ENCODE results near the gene SARDH. TPM values are rescaled to one million over a fixed set of nuclear protein-coding genes. Genes with fewer than 3 reads are reported as not detected.

The SARDH gene
- total RNA-seq, 1 donor from 2014 or later: 1.3 TPM

DNA sequence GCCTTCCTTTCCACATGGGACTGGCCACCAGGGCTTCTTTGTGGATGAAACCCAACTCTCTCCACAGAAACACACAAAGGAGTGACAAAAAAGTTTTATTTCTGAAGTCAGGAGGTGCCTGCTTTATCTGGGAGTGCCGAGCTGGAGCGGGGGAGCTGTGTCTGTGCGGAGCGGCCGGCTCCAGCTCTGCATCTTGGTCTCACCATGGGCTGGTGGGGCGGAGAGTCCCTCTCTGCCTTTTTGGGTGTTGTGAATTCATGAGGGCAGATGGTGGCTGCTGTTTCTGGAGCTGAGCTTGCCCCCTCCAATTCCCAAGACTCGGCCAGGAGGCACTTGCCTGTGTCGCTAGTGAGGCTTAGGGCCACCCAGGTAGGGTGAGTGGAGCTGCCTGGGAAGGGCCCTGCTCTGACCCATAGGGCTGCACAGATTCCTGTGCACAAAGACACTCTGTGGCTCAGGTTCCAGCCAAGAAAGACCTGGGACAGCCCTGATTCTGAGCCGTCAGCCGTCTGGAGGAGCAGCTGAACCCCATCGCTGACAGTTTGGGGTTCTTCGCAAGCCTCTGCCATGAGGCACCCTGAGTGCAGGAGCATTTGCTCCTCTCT lies 100.6 kb downstream of the SARDH start:
- no peak for DNase-seq (ENCODE audit: low spot score in 2 of 2)
- intact Hi-C loops (cut with DNase I): no loop called here
- Histone ChIP-seq H3K4me3 (no peak overlapping the region), H3K36me3 (no peaks in the 10 kb centered on the region), H3K9me3 (no peaks in the 10 kb centered on the region), H3K27ac (no peak overlapping the region), H3K4me1 (no peaks in the 10 kb centered on the region), H3K27me3 (no peaks in the 10 kb centered on the region)
- TF ChIP-seq, protein P1, sequence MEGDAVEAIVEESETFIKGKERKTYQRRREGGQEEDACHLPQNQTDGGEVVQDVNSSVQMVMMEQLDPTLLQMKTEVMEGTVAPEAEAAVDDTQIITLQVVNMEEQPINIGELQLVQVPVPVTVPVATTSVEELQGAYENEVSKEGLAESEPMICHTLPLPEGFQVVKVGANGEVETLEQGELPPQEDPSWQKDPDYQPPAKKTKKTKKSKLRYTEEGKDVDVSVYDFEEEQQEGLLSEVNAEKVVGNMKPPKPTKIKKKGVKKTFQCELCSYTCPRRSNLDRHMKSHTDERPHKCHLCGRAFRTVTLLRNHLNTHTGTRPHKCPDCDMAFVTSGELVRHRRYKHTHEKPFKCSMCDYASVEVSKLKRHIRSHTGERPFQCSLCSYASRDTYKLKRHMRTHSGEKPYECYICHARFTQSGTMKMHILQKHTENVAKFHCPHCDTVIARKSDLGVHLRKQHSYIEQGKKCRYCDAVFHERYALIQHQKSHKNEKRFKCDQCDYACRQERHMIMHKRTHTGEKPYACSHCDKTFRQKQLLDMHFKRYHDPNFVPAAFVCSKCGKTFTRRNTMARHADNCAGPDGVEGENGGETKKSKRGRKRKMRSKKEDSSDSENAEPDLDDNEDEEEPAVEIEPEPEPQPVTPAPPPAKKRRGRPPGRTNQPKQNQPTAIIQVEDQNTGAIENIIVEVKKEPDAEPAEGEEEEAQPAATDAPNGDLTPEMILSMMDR (IDR thresholded peaks at IDR 0.05): no peak

DNA sequence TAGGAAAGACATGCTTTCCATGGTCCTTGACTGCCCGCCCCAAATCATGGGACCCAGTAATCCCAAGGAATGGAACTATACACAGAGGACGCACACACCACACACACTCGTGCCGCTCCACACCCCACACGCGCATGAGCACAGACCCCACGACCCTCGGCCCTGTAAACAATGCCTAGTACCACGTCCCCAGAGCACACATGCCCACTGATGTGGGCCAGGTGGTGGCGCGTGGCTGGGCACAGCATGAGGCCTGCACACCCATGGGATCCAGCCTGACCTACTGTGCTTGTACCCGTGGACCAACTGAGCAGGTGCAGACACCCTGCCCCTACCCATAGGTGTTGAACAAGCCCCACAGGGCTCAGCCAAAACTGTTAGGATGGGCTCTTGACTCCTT lies 101.2 kb downstream of the SARDH start:
- no peaks in the 10 kb centered on the region for H3K27me3 ChIP-seq
- H3K4me3 ChIP-seq: no peak overlapping the region
- DNase-seq (ENCODE audit: low spot score in 2 of 2): no peak
- intact Hi-C loops (cut with DNase I): no loop called here
- no peaks in the 10 kb centered on the region for H3K36me3 ChIP-seq
- H3K4me1 ChIP-seq: no peaks in the 10 kb centered on the region
- TF ChIP-seq, protein P1 (IDR thresholded peaks at IDR 0.05): no peak
- H3K9me3 ChIP-seq: no peaks in the 10 kb centered on the region
- no peak overlapping the region for H3K27ac ChIP-seq

DNA sequence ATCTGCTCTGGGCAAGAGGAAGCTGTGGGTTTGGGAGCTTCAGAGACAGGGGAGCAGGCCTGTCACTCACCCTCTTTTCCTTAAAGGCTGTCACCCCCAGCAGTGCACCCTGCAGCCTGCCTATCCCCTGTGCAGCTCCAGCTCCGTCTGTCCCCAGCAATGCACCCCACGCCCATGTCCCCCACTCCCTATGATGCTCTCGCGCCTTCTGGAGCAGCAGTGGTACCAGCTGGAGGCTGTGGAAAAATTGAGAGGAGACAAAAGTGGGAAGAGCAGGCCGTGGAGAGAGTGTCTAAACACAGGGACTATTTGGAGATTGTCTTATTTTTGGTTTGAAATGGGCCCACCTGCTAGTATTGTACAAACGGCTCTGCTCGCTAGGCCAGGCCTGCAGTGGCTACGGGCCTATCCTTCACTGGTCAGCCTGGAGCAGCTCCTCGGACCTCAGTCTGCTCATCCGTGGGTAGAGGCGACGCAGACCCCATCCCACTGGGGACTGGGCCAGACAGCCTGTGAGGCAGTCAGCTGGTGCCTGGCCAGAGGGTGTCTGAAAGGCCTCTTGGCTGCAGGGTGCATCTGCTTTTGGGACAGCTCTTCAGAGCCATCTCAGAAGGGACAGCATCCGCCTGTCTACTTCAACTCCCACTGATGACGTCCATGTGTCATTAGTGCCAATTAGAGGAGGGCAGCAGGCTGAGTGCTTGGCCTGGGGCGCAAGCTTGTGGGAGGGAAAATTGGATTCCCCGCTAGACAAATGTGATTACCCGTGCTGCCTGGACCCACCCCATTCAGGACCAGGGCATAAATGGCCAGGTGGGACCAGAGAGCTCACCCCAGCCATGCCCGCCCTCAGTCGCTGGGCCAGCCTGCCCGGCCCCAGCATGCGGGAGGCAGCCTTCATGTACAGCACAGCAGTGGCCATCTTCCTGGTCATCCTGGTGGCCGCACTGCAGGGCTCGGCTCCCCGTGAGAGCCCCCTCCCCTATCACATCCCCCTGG lies 102.3 kb downstream of the SARDH start, which contains the start of gene DBH:
Gene DBH, plus strand, starts transcription at position 831 of the 999 bp plus-strand sequence. Its CDS starts 9 bp downstream, at position 840.
- Histone ChIP-seq H3K4me3 (no peak within 1 kb of the TSS), H3K4me1 (no peaks in the 10 kb centered on the region), H3K36me3 (no peaks in the 10 kb centered on the region), H3K27me3 (no peaks in the 10 kb centered on the region), H3K27ac (no peak within 1 kb of the TSS), H3K9me3 (no peaks in the 10 kb centered on the region)
- intact Hi-C loops (cut with DNase I): no loop called here
- DNase-seq (ENCODE audit: low spot score in 2 of 2): no peak
- TF ChIP-seq, protein P1 (IDR thresholded peaks at IDR 0.05): no peak

DNA sequence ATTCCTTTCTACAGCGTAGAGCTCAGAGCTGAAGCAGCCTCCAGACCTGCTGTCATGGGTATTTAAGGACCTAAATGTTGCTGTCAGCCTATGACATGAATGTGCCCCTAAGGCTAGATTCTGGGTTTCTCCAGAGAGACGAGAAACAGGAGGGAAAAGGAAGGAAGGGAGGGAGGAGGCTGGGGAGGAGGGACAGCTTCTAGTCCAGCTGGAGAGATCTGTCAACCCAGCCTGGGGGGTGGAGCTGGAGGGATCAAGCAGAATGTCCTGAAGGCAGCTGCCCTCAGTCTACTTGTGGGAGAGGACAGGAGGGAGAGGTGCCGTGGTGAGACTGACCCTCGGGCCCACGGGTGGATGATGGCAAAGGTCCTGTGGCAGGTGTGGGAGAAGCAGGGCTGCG lies 103.1 kb downstream of the SARDH start:
- Histone ChIP-seq H3K4me3 (no peak overlapping the region), H3K9me3 (no peaks in the 10 kb centered on the region), H3K36me3 (no peaks in the 10 kb centered on the region), H3K27ac (no peak overlapping the region), H3K27me3 (no peaks in the 10 kb centered on the region), H3K4me1 (no peaks in the 10 kb centered on the region)
- TF ChIP-seq, protein P1 (IDR thresholded peaks at IDR 0.05): no peak
- DNase-seq (ENCODE audit: low spot score in 2 of 2): no peak
- intact Hi-C loops (cut with DNase I): no loop called here

DNA sequence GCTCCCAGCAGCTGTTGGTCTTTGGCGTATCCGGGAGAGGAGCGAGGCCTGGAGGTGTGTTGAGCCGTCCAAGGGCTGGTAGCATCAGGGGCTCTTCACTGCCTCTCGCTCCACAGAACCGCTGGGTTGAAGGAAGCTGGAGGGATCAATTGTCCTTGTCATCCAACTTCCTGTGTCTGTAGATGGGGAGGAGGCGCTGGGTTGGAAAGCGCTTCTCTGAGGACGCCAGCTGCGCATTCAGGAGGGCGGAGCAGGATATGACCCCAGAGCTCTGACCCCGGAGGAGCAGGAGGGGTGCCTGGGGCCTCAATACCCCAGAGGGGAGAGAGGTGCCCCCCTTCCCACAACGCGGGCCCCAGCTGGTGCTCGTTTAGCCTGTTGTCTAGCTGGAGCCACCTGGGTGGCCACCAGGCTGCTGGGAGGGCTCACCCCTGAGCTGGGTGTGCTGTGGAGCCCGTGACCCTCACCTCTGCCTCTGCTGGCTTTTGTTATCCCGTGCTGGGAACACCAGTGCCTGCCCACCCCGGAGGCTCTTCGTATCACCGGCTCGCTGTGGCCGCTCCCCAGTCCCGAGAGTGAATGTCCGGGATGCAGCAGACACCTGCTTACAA lies 104.0 kb downstream of the SARDH start:
- H3K27ac ChIP-seq: no peak overlapping the region
- H3K4me1 ChIP-seq: no peaks in the 10 kb centered on the region
- intact Hi-C loops (cut with DNase I): no loop called here
- H3K27me3 ChIP-seq: no peaks in the 10 kb centered on the region
- TF ChIP-seq, protein P1 (IDR thresholded peaks at IDR 0.05): no peak
- H3K36me3 ChIP-seq: no peaks in the 10 kb centered on the region
- no peak overlapping the region for H3K4me3 ChIP-seq
- H3K9me3 ChIP-seq: no peaks in the 10 kb centered on the region
- DNase-seq (ENCODE audit: low spot score in 2 of 2): no peak

All from ascending aorta (tissue), 2 donors.